ENCODE results near the gene ADIG.
A peak's percentile ranks its signal among the peaks of the same experiment; 100 is the strongest.

ADIG gene

GRCh38 chr20:38609815-38610214 lies 28.8 kb downstream of the ADIG start:
- no peak for DNase-seq (ENCODE audit: low read depth in 2 of 2)
- H3K4me3 ChIP-seq (replicated peaks in 1 of 2; ENCODE audit: low read depth in 2 of 2, low read length in 2 of 2), result no peak overlapping the region
- no peak for TF ChIP-seq CTCF (IDR thresholded peaks at IDR 0.05; ENCODE audit: low read depth, low read length)

- DNase-seq (ENCODE audit: low read depth in 2 of 2), result peak in 1 of 2 donors; percentile 47
- no peak overlapping the region for H3K4me3 ChIP-seq (replicated peaks in 1 of 2; ENCODE audit: low read depth in 2 of 2, low read length in 2 of 2)
- no peak for TF ChIP-seq CTCF (IDR thresholded peaks at IDR 0.05; ENCODE audit: low read depth, low read length)
These were observed 29.5 kb downstream of the ADIG start for GRCh38 chr20:38610521-38610920.

- no peak for DNase-seq (ENCODE audit: low read depth in 2 of 2)
- no peak overlapping the region for H3K4me3 ChIP-seq (replicated peaks in 1 of 2; ENCODE audit: low read depth in 2 of 2, low read length in 2 of 2)
- TF ChIP-seq CTCF (IDR thresholded peaks at IDR 0.05; ENCODE audit: low read depth, low read length), result no peak
These were observed 31.9 kb downstream of the ADIG start for GRCh38 chr20:38612751-38613515.

GRCh38 chr20:38615283-38615682 lies 34.3 kb downstream of the ADIG start:
- no peak for DNase-seq (ENCODE audit: low read depth in 2 of 2)
- H3K4me3 ChIP-seq (replicated peaks in 1 of 2; ENCODE audit: low read depth in 2 of 2, low read length in 2 of 2), result no peak overlapping the region
- no peak for TF ChIP-seq CTCF (IDR thresholded peaks at IDR 0.05; ENCODE audit: low read depth, low read length)

GRCh38 chr20:38616457-38616856 lies 35.5 kb downstream of the ADIG start:
- no peak for DNase-seq (ENCODE audit: low read depth in 2 of 2)
- no peak for TF ChIP-seq CTCF (IDR thresholded peaks at IDR 0.05; ENCODE audit: low read depth, low read length)
- no peak overlapping the region for H3K4me3 ChIP-seq (replicated peaks in 1 of 2; ENCODE audit: low read depth in 2 of 2, low read length in 2 of 2)

GRCh38 chr20:38617011-38617829 lies 36.2 kb downstream of the ADIG start:
- no peak for TF ChIP-seq CTCF (IDR thresholded peaks at IDR 0.05; ENCODE audit: low read depth, low read length)
- no peak overlapping the region for H3K4me3 ChIP-seq (replicated peaks in 1 of 2; ENCODE audit: low read depth in 2 of 2, low read length in 2 of 2)
- peak in 1 of 2 donors; percentile 42 for DNase-seq (ENCODE audit: low read depth in 2 of 2)

All from cardiac fibroblast (primary cell).